Measurements from ENCODE around the gene CARD14.

The CARD14 gene

GRCh38 chr17:80212962-80213642 is 43.3 kb downstream of the CARD14 start:
- no peak for DNase-seq

GRCh38 chr17:80213643-80213975 is 43.8 kb downstream of the CARD14 start:
- DNase-seq = no peak

GRCh38 chr17:80214012-80214877 is 44.4 kb downstream of the CARD14 start:
- no peak for DNase-seq

GRCh38 chr17:80214878-80215210 is 45.0 kb downstream of the CARD14 start:
- no peak for DNase-seq

GRCh38 chr17:80216473-80217456 is 46.9 kb downstream of the CARD14 start:
- no peak for DNase-seq

GRCh38 chr17:80217703-80218362 is 48.0 kb downstream of the CARD14 start:
- DNase-seq = no peak

GRCh38 chr17:80218391-80218790 is 48.6 kb downstream of the CARD14 start:
- DNase-seq = no peak

- peak in 9 of 14 donors; percentile 6 to 53 (median 28) for DNase-seq
Observed at GRCh38 chr17:80219013-80219762, 49.4 kb downstream of the CARD14 start.

- no peak for DNase-seq
Observed at GRCh38 chr17:80219763-80220053, 49.9 kb downstream of the CARD14 start.

- DNase-seq = peak in 11 of 14 donors; percentile 21 to 73 (median 45)
Observed at GRCh38 chr17:80220054-80220735, 50.4 kb downstream of the CARD14 start, which contains the start of the genes SGSH and SLC26A11. TSS of gene SGSH (minus strand) at chr17:80220333. CDS start at chr17:80220313, 20 bp downstream. TSS of gene SLC26A11 (plus strand) at chr17:80220427. CDS start at chr17:80221561, 1,134 bp downstream.

- DNase-seq = peak in 3 of 14 donors; percentile 17 to 38 (median 22)
Observed at GRCh38 chr17:80220736-80221215, 50.9 kb downstream of the CARD14 start.

GRCh38 chr17:80221351-80222105 is 51.7 kb downstream of the CARD14 start:
- no peak for DNase-seq

- no peak for DNase-seq
Observed at GRCh38 chr17:80222376-80223141, 52.7 kb downstream of the CARD14 start.

GRCh38 chr17:80223142-80223815 is 53.4 kb downstream of the CARD14 start:
- no peak for DNase-seq

GRCh38 chr17:80223838-80224497 is 54.1 kb downstream of the CARD14 start:
- no peak for DNase-seq

- no peak for DNase-seq
Observed at GRCh38 chr17:80224683-80225082, 54.9 kb downstream of the CARD14 start.

GRCh38 chr17:80225230-80225629 is 55.4 kb downstream of the CARD14 start:
- no peak for DNase-seq

GRCh38 chr17:80227156-80227555 is 57.3 kb downstream of the CARD14 start:
- peak in 1 of 14 donors; percentile 12 for DNase-seq

Measured in C1 segment of cervical spinal cord (tissue), 14 donors.